HEK293 (cell line): ENCODE data around the gene BCL2.

Experiments
- CTCF ChIA-PET: fragments of 350-600 bp; formaldehyde crosslinking; extraction: SDS; loops from one replicate; lab custom pipeline; 2021; ENCODE audit warnings: antibody characterized with exemption; lab: Yijun Ruan, JAX
- POLR2A ChIA-PET: fragments of 300-600 bp; formaldehyde crosslinking; extraction: SDS; loops from one replicate; lab custom pipeline; 2020; ENCODE audit warnings: antibody characterized with exemption, inconsistent platforms; lab: Yijun Ruan, JAX
- H3K27ac ChIP-seq: fragments of 200-500 bp; sonication (Bioruptor generic); 2 replicates; pipeline ENCODE4 v1.5.1; 2014; ENCODE audit warnings: low read depth, low read length, control low read depth, inconsistent platforms; ENCODE audit errors: extremely low read depth
- H3K36me3 ChIP-seq, 2 experiments: fragments of 200-500 bp in 1 of 2; sonication (Bioruptor generic) in 1 of 2; 1 replicate in 1 of 2; 2 replicates in 1 of 2; pipeline ENCODE4 v1.5.1; 2014 to 2017; ENCODE audit warnings: inconsistent platforms in 2 of 2, low read length in 2 of 2; ENCODE audit not compliant: control insufficient read depth in 2 of 2, insufficient read depth in 1 of 2
- H3K4me1 ChIP-seq: fragments of 200-500 bp; sonication (Bioruptor generic); 2 replicates; pipeline ENCODE4 v1.5.1; 2014; ENCODE audit warnings: mild to moderate bottlenecking, low read length, inconsistent platforms; ENCODE audit not compliant: control insufficient read depth, insufficient read depth
- H3K4me3 ChIP-seq: 2 replicates; pipeline ENCODE4 v1.5.1; 2011; ENCODE audit warnings: low read depth, mild to moderate bottlenecking, control low read depth, low read length, moderate library complexity
- H3K9me3 ChIP-seq: fragments of 200-500 bp; sonication (Bioruptor generic); 2 replicates; pipeline ENCODE4 v1.5.1; 2014; ENCODE audit warnings: low read depth, low read length, inconsistent platforms; ENCODE audit not compliant: control insufficient read depth, insufficient read depth
- BCL6B ChIP-seq: fragments of 450-650 bp; formaldehyde crosslinking; IDR thresholded peaks from 2 replicates; pipeline ENCODE4 v1.5.1; 2017; ENCODE audit warnings: missing biosample characterization, missing genetic modification characterization
- HOXA7 ChIP-seq: sonication (generic); formaldehyde crosslinking; IDR thresholded peaks from 2 replicates; pipeline ENCODE4 v1.8.1; 2022; ENCODE audit warnings: missing genetic modification reagents, borderline replicate concordance
- PBX3 ChIP-seq: sonication (generic); formaldehyde crosslinking; IDR thresholded peaks from 2 replicates; pipeline ENCODE4 v1.8.1; 2022; ENCODE audit warnings: mild to moderate bottlenecking, moderate library complexity, missing genetic modification reagents
- SCRT2 ChIP-seq: fragments of 450-650 bp; formaldehyde crosslinking; IDR thresholded peaks from 2 replicates; pipeline ENCODE4 v1.5.1; 2016; ENCODE audit warnings: missing biosample characterization, missing genetic modification characterization
- SETDB1 ChIP-seq: IDR thresholded peaks from one replicate; pipeline ENCODE4 v1.6.1; 2017; ENCODE audit warnings: mild to moderate bottlenecking, low read length, moderate library complexity, mixed read lengths; ENCODE audit not compliant: insufficient read length
- SP2 ChIP-seq: fragments of 450-650 bp; formaldehyde crosslinking; IDR thresholded peaks from 2 replicates; pipeline ENCODE4 v1.5.1; 2016; ENCODE audit warnings: missing biosample characterization, missing genetic modification characterization
- SP7 ChIP-seq: fragments of 450-650 bp; formaldehyde crosslinking; IDR thresholded peaks from 2 replicates; pipeline ENCODE4 v1.5.1; 2016; ENCODE audit warnings: missing biosample characterization, missing genetic modification characterization
- YY2 ChIP-seq: fragments of 450-650 bp; formaldehyde crosslinking; IDR thresholded peaks from 2 replicates; pipeline ENCODE4 v1.5.1; 2016; ENCODE audit warnings: missing biosample characterization, missing genetic modification characterization
- ZNF10 ChIP-seq: fragments of 450-650 bp; formaldehyde crosslinking; IDR thresholded peaks from 2 replicates; pipeline ENCODE4 v1.5.1; 2017; ENCODE audit warnings: missing biosample characterization, missing genetic modification characterization
- ZNF132 ChIP-seq: fragments of 450-650 bp; formaldehyde crosslinking; IDR thresholded peaks from 2 replicates; pipeline ENCODE4 v1.5.1; 2017; ENCODE audit warnings: missing biosample characterization, missing genetic modification characterization, borderline replicate concordance
- ZNF324 ChIP-seq: fragments of 450-650 bp; formaldehyde crosslinking; IDR thresholded peaks from 2 replicates; pipeline ENCODE4 v1.5.1; 2016; ENCODE audit warnings: missing biosample characterization, missing genetic modification characterization
- ZNF37A ChIP-seq: fragments of 450-650 bp; IDR thresholded peaks from 2 replicates; pipeline ENCODE4 v1.5.1; 2018; ENCODE audit warnings: missing biosample characterization, missing genetic modification characterization
- ZNF416 ChIP-seq: fragments of 450-650 bp; formaldehyde crosslinking; IDR thresholded peaks from 2 replicates; pipeline ENCODE4 v1.5.1; 2016; ENCODE audit warnings: missing biosample characterization, missing genetic modification characterization
- ZNF48 ChIP-seq: fragments of 450-650 bp; formaldehyde crosslinking; IDR thresholded peaks from 2 replicates; pipeline ENCODE4 v1.5.1; 2016; ENCODE audit warnings: missing biosample characterization, missing genetic modification characterization
- ZNF488 ChIP-seq: fragments of 450-650 bp; formaldehyde crosslinking; IDR thresholded peaks from 2 replicates; pipeline ENCODE4 v1.5.1; 2016; ENCODE audit warnings: missing biosample characterization, missing genetic modification characterization
- ZNF510 ChIP-seq: fragments of 450-650 bp; formaldehyde crosslinking; IDR thresholded peaks from 2 replicates; pipeline ENCODE4 v1.5.1; 2018; ENCODE audit warnings: mild to moderate bottlenecking, missing genetic modification characterization, missing biosample characterization; ENCODE audit not compliant: insufficient replicate concordance
- ZNF513 ChIP-seq: fragments of 450-650 bp; IDR thresholded peaks from 2 replicates; pipeline ENCODE4 v1.5.1; 2018; ENCODE audit warnings: missing biosample characterization, missing genetic modification characterization
- ZNF596 ChIP-seq: fragments of 450-650 bp; IDR thresholded peaks from 2 replicates; pipeline ENCODE4 v1.5.0; 2018; ENCODE audit warnings: missing biosample characterization, mild to moderate bottlenecking, missing genetic modification characterization, moderate library complexity
- ZNF600 ChIP-seq: fragments of 450-650 bp; formaldehyde crosslinking; IDR thresholded peaks from 2 replicates; pipeline ENCODE4 v1.5.1; 2016; ENCODE audit warnings: missing biosample characterization, missing genetic modification characterization
- ZNF654 ChIP-seq: fragments of 450-650 bp; formaldehyde crosslinking; IDR thresholded peaks from 2 replicates; pipeline ENCODE4 v1.5.1; 2016; ENCODE audit warnings: low read depth, missing biosample characterization, missing genetic modification characterization
- ZNF664 ChIP-seq: fragments of 450-650 bp; formaldehyde crosslinking; IDR thresholded peaks from 2 replicates; pipeline ENCODE4 v1.5.1; 2016; ENCODE audit warnings: missing biosample characterization, missing genetic modification characterization
- ZNF670 ChIP-seq: fragments of 450-650 bp; formaldehyde crosslinking; IDR thresholded peaks from 2 replicates; pipeline ENCODE4 v1.5.1; 2016; ENCODE audit warnings: missing biosample characterization, missing genetic modification characterization, low read depth
- ZNF777 ChIP-seq: fragments of 450-650 bp; formaldehyde crosslinking; IDR thresholded peaks from 2 replicates; pipeline ENCODE4 v1.5.1; 2017; ENCODE audit warnings: missing biosample characterization, missing genetic modification characterization, borderline replicate concordance
- ZSCAN16 ChIP-seq: fragments of 450-650 bp; formaldehyde crosslinking; IDR thresholded peaks from 2 replicates; pipeline ENCODE4 v1.5.1; 2016; ENCODE audit warnings: missing biosample characterization, missing genetic modification characterization

The BCL2 gene

GRCh38 chr18:63271148-63271547 lies 48.4 kb downstream of the BCL2 start:
- ChIA-PET POLR2A (no interaction called here), CTCF (interaction anchor here (0.6 to 0.7 kb wide), 2 partner anchors 9 to 307 kb away, joined by 3 read pairs; no protein-coding TSS in a partner anchor)
- Histone ChIP-seq H3K27ac (no peak overlapping the region), H3K4me1 (peaks cover 5% of the 10 kb centered on the region; the same call in 1 of the 2 replicates), H3K4me3 (no peak overlapping the region), H3K36me3 (no peaks in the 10 kb centered on the region), H3K9me3 (no peaks in the 10 kb centered on the region)
- no peak for TF ChIP-seq ZNF664 (tag by site-specific recombination)
- no peak for TF ChIP-seq ZNF600 (tag by site-specific recombination)
- TF ChIP-seq SP7 (tag by site-specific recombination) = no peak
- no peak for TF ChIP-seq HOXA7 (CRISPR knock-in tag)
- no peak for TF ChIP-seq ZSCAN16 (tag by site-specific recombination)
- no peak for TF ChIP-seq ZNF670 (tag by site-specific recombination)
- TF ChIP-seq SETDB1 = no peak
- TF ChIP-seq ZNF488 (tag by site-specific recombination) = no peak
- TF ChIP-seq SCRT2 (tag by site-specific recombination) = no peak
- TF ChIP-seq YY2 (tag by site-specific recombination) = no peak
- TF ChIP-seq ZNF10 = no peak
- no peak for TF ChIP-seq ZNF416 (tag by site-specific recombination)
- TF ChIP-seq ZNF510 (tag by site-specific recombination) = no peak
- no peak for TF ChIP-seq ZNF777 (tag by site-specific recombination)
- TF ChIP-seq ZNF132 (tag by site-specific recombination) = no peak
- TF ChIP-seq ZNF654 (tag by site-specific recombination) = no peak
- TF ChIP-seq ZNF37A (tag by site-specific recombination) = no peak
- TF ChIP-seq ZNF324 (tag by site-specific recombination) = no peak
- no peak for TF ChIP-seq ZNF513 (tag by site-specific recombination)
- TF ChIP-seq PBX3 (CRISPR knock-in tag) = no peak

GRCh38 chr18:63267975-63268721 lies 51.4 kb downstream of the BCL2 start:
- CTCF ChIA-PET = interaction anchor here (0.6 to 0.7 kb wide), 4 partner anchors 28 to 243 kb away, joined by 3 to 4 read pairs (median 3); no protein-coding TSS in a partner anchor
- Histone ChIP-seq H3K9me3 (no peaks in the 10 kb centered on the region), H3K36me3 (no peaks in the 10 kb centered on the region), H3K4me3 (no peak overlapping the region), H3K27ac (no peak overlapping the region), H3K4me1 (peaks cover 12% of the 10 kb centered on the region)
- TF ChIP-seq SP2 (tag by site-specific recombination) (no peak), ZNF48 (tag by site-specific recombination) (no peak), ZNF596 (tag by site-specific recombination) (no peak), BCL6B (tag by site-specific recombination) (peak; percentile 85)
- POLR2A ChIA-PET = no interaction called here
